Mesothelial cell of epicardium (in vitro differentiated cells): ENCODE data around the gene SLCO1C1. TPM values are rescaled to one million over a fixed set of nuclear protein-coding genes. Genes with fewer than 3 reads are reported as not detected.

ENCODE experiments used
- DNase-seq, 2 experiments: peaks; one replicate each; pipeline ENCODE4 v3.0.0; 2021; ENCODE audit warnings: low spot score in 2 of 2; ENCODE audit not compliant: unreplicated experiment in 2 of 2
- H3K27ac Mint-ChIP-seq: 2 replicates; pipeline ENCODE4 v1.8.0; 2021; ENCODE audit warnings: mixed read lengths
- H3K27me3 Mint-ChIP-seq: 2 replicates; pipeline ENCODE4 v1.8.0; 2021; ENCODE audit warnings: low read depth, mixed read lengths
- H3K36me3 Mint-ChIP-seq: 2 replicates; pipeline ENCODE4 v1.8.0; 2021; ENCODE audit warnings: mixed read lengths
- H3K4me1 Mint-ChIP-seq: 2 replicates; pipeline ENCODE4 v1.8.0; 2021; ENCODE audit warnings: mixed read lengths
- H3K4me3 Mint-ChIP-seq: 2 replicates; pipeline ENCODE4 v1.8.0; 2021; ENCODE audit warnings: mild to moderate bottlenecking, moderate library complexity, mixed read lengths
- H3K9me3 Mint-ChIP-seq: 2 replicates; pipeline ENCODE4 v1.8.0; 2021; ENCODE audit warnings: mixed read lengths
- CTCF ChIP-seq: fragments of 200-600 bp; sonication (generic); IDR thresholded peaks from one replicate; pipeline ENCODE4 v1.5.0; 2021; ENCODE audit warnings: antibody characterized with exemption; ENCODE audit not compliant: unreplicated experiment
- total RNA-seq: library from RNA; stranded (reverse); gene quantifications from 3 replicates; pipeline ENCODE4 v1.2.1, GENCODE V29; 2021

Gene SLCO1C1
- 0.58 to 1.2 TPM in 2 of 3 replicates, not detected in the other for total RNA-seq

GRCh38 chr12:20695232-20695631 lies at the start of gene SLCO1C1:
SLCO1C1 (plus strand) TSS chr12:20695332; CDS start chr12:20699577, 4,245 bp downstream.
- no peaks in the 10 kb centered on the region for H3K36me3 Mint-ChIP-seq
- no peak for DNase-seq
- H3K27me3 Mint-ChIP-seq: peaks cover 10% of the 10 kb centered on the region
- no peaks in the 10 kb centered on the region for H3K9me3 Mint-ChIP-seq
- H3K27ac Mint-ChIP-seq: no peak within 1 kb of the TSS
- no peaks in the 10 kb centered on the region for H3K4me1 Mint-ChIP-seq
- no peak for TF ChIP-seq CTCF
- no peak within 1 kb of the TSS for H3K4me3 Mint-ChIP-seq

- no peak overlapping the region for H3K27ac Mint-ChIP-seq
- no peaks in the 10 kb centered on the region for H3K36me3 Mint-ChIP-seq
- H3K9me3 Mint-ChIP-seq: no peaks in the 10 kb centered on the region
- H3K4me3 Mint-ChIP-seq: no peak overlapping the region
- peaks cover 2% of the 10 kb centered on the region for H3K4me1 Mint-ChIP-seq
- no peak for DNase-seq
- peak; percentile 30 for TF ChIP-seq CTCF
- no peaks in the 10 kb centered on the region for H3K27me3 Mint-ChIP-seq
Measured at GRCh38 chr12:20646239-20646827, 48.8 kb upstream of the SLCO1C1 start.

- Mint-ChIP-seq H3K27ac (no peak overlapping the region), H3K27me3 (no peaks in the 10 kb centered on the region), H3K4me1 (no peaks in the 10 kb centered on the region), H3K4me3 (no peak overlapping the region), H3K9me3 (no peaks in the 10 kb centered on the region), H3K36me3 (peaks cover 4% of the 10 kb centered on the region)
- no peak for TF ChIP-seq CTCF
- no peak for DNase-seq
Measured at GRCh38 chr12:20653871-20654270, 41.3 kb upstream of the SLCO1C1 start.

GRCh38 chr12:20656600-20656999 lies 38.5 kb upstream of the SLCO1C1 start:
- DNase-seq: no peak
- no peaks in the 10 kb centered on the region for H3K27me3 Mint-ChIP-seq
- no peak for TF ChIP-seq CTCF
- no peak overlapping the region for H3K4me3 Mint-ChIP-seq
- H3K9me3 Mint-ChIP-seq: peaks cover 20% of the 10 kb centered on the region
- no peaks in the 10 kb centered on the region for H3K4me1 Mint-ChIP-seq
- H3K36me3 Mint-ChIP-seq: peaks cover 22% of the 10 kb centered on the region
- H3K27ac Mint-ChIP-seq: no peak overlapping the region

GRCh38 chr12:20657496-20657895 lies 37.6 kb upstream of the SLCO1C1 start:
- Mint-ChIP-seq H3K4me3 (no peak overlapping the region), H3K27ac (no peak overlapping the region), H3K27me3 (no peaks in the 10 kb centered on the region), H3K9me3 (peaks cover 26% of the 10 kb centered on the region), H3K4me1 (no peaks in the 10 kb centered on the region), H3K36me3 (peaks cover 28% of the 10 kb centered on the region)
- DNase-seq: no peak
- TF ChIP-seq CTCF: no peak

- Mint-ChIP-seq H3K27ac (no peak overlapping the region), H3K27me3 (no peaks in the 10 kb centered on the region), H3K36me3 (peaks cover 8% of the 10 kb centered on the region), H3K9me3 (peaks cover 15% of the 10 kb centered on the region), H3K4me1 (no peaks in the 10 kb centered on the region), H3K4me3 (no peak overlapping the region)
- TF ChIP-seq CTCF: no peak
- no peak for DNase-seq
Measured at GRCh38 chr12:20681334-20681733, 13.8 kb upstream of the SLCO1C1 start.
